Stomach (tissue), 9 donors: ENCODE data around the gene PPP1R1A. TPM values are rescaled to one million over a fixed set of nuclear protein-coding genes. Genes with fewer than 3 reads are reported as not detected.

Experiments used
- DNase-seq, 2 donors: peaks; one replicate each; pipeline versions ENCODE4 v3.0.0 to v3.0.0-alpha.2; 2013 to 2019
- H3K27ac ChIP-seq, 5 donors: fragments of 200-600 bp in 4 of 5; sonication (generic) in 4 of 5; one replicate each; pipeline ENCODE4 v1.5.1; 2013 to 2019; ENCODE audit warnings: mild to moderate bottlenecking in 1 of 5, moderate library complexity in 1 of 5
- H3K27me3 ChIP-seq, 3 donors: fragments of 200-600 bp; sonication (generic); one replicate each; pipeline ENCODE4 v1.5.1; 2017 to 2019; ENCODE audit warnings: mixed run types in 1 of 3
- H3K36me3 ChIP-seq, 4 donors: fragments of 200-600 bp; sonication (generic); 1 replicate in 3 of 4; 2 replicates in 1 of 4; pipeline ENCODE4 v1.5.1; 2016 to 2019
- H3K4me1 ChIP-seq, 4 donors: fragments of 200-600 bp; sonication (generic); one replicate each; pipeline ENCODE4 v1.5.1; 2016 to 2019
- H3K4me3 ChIP-seq, 4 donors: fragments of 200-600 bp; sonication (generic) in 3 of 4; one replicate each; pipeline ENCODE4 v1.5.1; 2016 to 2019; ENCODE audit warnings: mild to moderate bottlenecking in 1 of 4
- H3K9me3 ChIP-seq, 4 donors: fragments of 200-600 bp; sonication (generic); one replicate each; pipeline ENCODE4 v1.5.1; 2016 to 2019
- CTCF ChIP-seq, 7 experiments: fragments of 450-650 bp in 4 of 7; fragments of 200-600 bp in 3 of 7; sonication (generic) in 3 of 7; IDR thresholded peaks; one replicate each; pipeline ENCODE4 v1.5.1; 2016 to 2019; ENCODE audit warnings: antibody characterized with exemption in 7 of 7, control low read depth in 2 of 7, mild to moderate bottlenecking in 1 of 7
- EP300 ChIP-seq: sonication (generic); formaldehyde crosslinking; IDR thresholded peaks from one replicate; pipeline ENCODE4 v1.6.1; 2017; ENCODE audit warnings: antibody characterized with exemption
- POLR2A ChIP-seq, 4 donors: fragments of 450-650 bp; IDR thresholded peaks; one replicate each; pipeline ENCODE4 v1.6.1; 2016; ENCODE audit warnings: antibody characterized with exemption in 4 of 4, control low read depth in 2 of 4, mild to moderate bottlenecking in 1 of 4, moderate library complexity in 1 of 4
- POLR2AphosphoS5 ChIP-seq, 3 donors: sonication (generic); formaldehyde crosslinking; IDR thresholded peaks; one replicate each; pipeline ENCODE4 v1.6.1; 2016; ENCODE audit warnings: antibody characterized with exemption in 3 of 3
- WGBS, 5 donors: extraction: QIAGEN DNeasy Blood & Tissue Kit in 3 of 5; methylation state at CpG; one replicate each; pipeline versions ENCODE4 v1.1.5 to v1.1.7; 2013 to 2018; 5-methylcytosine and 5-hydroxymethylcytosine counted together
- intact Hi-C: fragments of 100-400 bp; cut with DNase I; formaldehyde crosslinking; loops from one replicate; pipeline ENCODE4 v1.15.1; 2023; ENCODE audit warnings: low total_unique reads
- polyA plus RNA-seq, 3 donors: library from polyadenylated mRNA; stranded (reverse); fragments of 200-250 nt; gene quantifications; one replicate each; pipeline ENCODE4 v1.2.3, GENCODE V29; 2013
- total RNA-seq, 5 donors: library from RNA; depleted of rRNA; stranded (reverse); fragments of >200 nt; gene quantifications; one replicate each; pipeline versions ENCODE4 v1.1.0 to v1.2.3, GENCODE V29; 2014 to 2016
- donor health status: healthy with polysubstance abuse.
- donor health status: Bipolar disorder and iron deficiency.
- donor health status: healthy.

PPP1R1A gene
- total and polyA plus RNA-seq, 8 donors, result 2.6 to 313 (median 5.9) TPM; not detected in 1

GRCh38 chr12:54565986-54566544 lies 22.4 kb downstream of the PPP1R1A start:
- intact Hi-C loops, result no loop called here
- TF ChIP-seq EP300 (no peak), POLR2AphosphoS5 (IDR thresholded peaks at IDR 0.05) (no peak), CTCF (IDR thresholded peaks at IDR 0.05) (no peak), POLR2A (IDR thresholded peaks at IDR 0.05) (no peak)
- H3K27me3 ChIP-seq, result no peaks in the 10 kb centered on the region
- H3K36me3 ChIP-seq, result peaks cover 0 to 9% (median 3%) of the 10 kb centered on the region in 4 donors
- WGBS, 5 donors, result 40 to 49% (median 45%) methylated on average over 3 of the region's 3 CpGs
- H3K9me3 ChIP-seq, result no peaks in the 10 kb centered on the region
- no peak overlapping the region for H3K4me3 ChIP-seq
- peaks cover 0 to 26% (median 10%) of the 10 kb centered on the region in 4 donors for H3K4me1 ChIP-seq
- DNase-seq, result peak in 1 of 2 donors; percentile 36
- peak overlapping the region in 1 of 5 donors; percentile 4 for H3K27ac ChIP-seq

GRCh38 chr12:54565310-54565985 lies 23.0 kb downstream of the PPP1R1A start:
- peak overlapping the region in 2 of 5 donors; percentile 4 to 34 for H3K27ac ChIP-seq
- TF ChIP-seq EP300, result no peak
- TF ChIP-seq POLR2A (IDR thresholded peaks at IDR 0.05), result no peak
- TF ChIP-seq CTCF (IDR thresholded peaks at IDR 0.05), result no peak
- TF ChIP-seq POLR2AphosphoS5 (IDR thresholded peaks at IDR 0.05), result no peak
- DNase-seq, result no peak
- H3K9me3 ChIP-seq, result no peaks in the 10 kb centered on the region
- H3K4me3 ChIP-seq, result no peak overlapping the region
- WGBS, 5 donors, result 59 to 67% (median 65%) methylated on average over 10 of the region's 10 CpGs
- intact Hi-C loops, result no loop called here
- H3K27me3 ChIP-seq, result no peaks in the 10 kb centered on the region
- H3K4me1 ChIP-seq, result peaks cover 4 to 31% (median 16%) of the 10 kb centered on the region in 4 donors
- H3K36me3 ChIP-seq, result peaks cover 0 to 9% (median 3%) of the 10 kb centered on the region in 4 donors

- Histone ChIP-seq H3K36me3 (peaks cover 0 to 9% (median 3%) of the 10 kb centered on the region in 4 donors), H3K9me3 (no peaks in the 10 kb centered on the region), H3K27ac (peak overlapping the region in 1 of 5 donors; percentile 34), H3K4me3 (no peak overlapping the region), H3K4me1 (peaks cover 4 to 38% (median 20%) of the 10 kb centered on the region in 4 donors), H3K27me3 (no peaks in the 10 kb centered on the region)
- no peak for TF ChIP-seq POLR2AphosphoS5 (IDR thresholded peaks at IDR 0.05)
- TF ChIP-seq EP300, result no peak
- no peak for TF ChIP-seq CTCF (IDR thresholded peaks at IDR 0.05)
- TF ChIP-seq POLR2A (IDR thresholded peaks at IDR 0.05), result no peak
- no peak for DNase-seq
- WGBS, 5 donors, result 54 to 69% (median 65%) methylated on average over 5 of the region's 5 CpGs
- intact Hi-C loops, result no loop called here
Measured at GRCh38 chr12:54564768-54565167, 23.7 kb downstream of the PPP1R1A start.

DNA sequence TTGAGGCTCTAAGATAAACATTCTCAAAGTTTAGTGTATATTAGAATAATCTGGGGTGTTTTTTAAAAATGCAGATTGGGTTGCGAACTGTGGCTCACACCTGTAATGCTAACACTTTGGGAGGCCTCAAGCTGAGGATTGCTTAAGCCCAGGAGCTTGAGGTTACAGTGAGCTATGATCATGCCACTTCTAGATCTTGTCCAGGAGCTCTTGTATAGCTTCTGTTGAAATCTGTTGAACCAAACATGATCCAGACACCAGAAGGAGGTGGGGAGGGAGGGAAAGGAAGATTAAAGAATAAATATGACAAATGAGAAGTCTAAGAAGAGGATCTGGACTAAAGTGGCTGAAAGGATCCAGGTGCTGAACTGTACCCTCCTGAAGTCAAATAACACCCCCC lies 24.7 kb downstream of the PPP1R1A start:
- H3K4me1 ChIP-seq, result peaks cover 4 to 38% (median 22%) of the 10 kb centered on the region in 4 donors
- H3K36me3 ChIP-seq, result peaks cover 0 to 2% (median 0%) of the 10 kb centered on the region in 4 donors
- H3K27me3 ChIP-seq, result no peaks in the 10 kb centered on the region
- no peaks in the 10 kb centered on the region for H3K9me3 ChIP-seq
- intact Hi-C loops, result no loop called here
- DNase-seq, result no peak
- TF ChIP-seq POLR2AphosphoS5 (IDR thresholded peaks at IDR 0.05) (peak in 1 of 3 donors; percentile 29), POLR2A (IDR thresholded peaks at IDR 0.05) (no peak)
- peak overlapping the region in 1 of 5 donors; percentile 83 for H3K27ac ChIP-seq
- no peak overlapping the region for H3K4me3 ChIP-seq
- WGBS, 5 donors, result 84 to 98% (median 94%) methylated on average over 1 of the region's 1 CpG
